H1 (cell line): ENCODE measurements around the gene CNTN5. TPM values are rescaled to one million over a fixed set of nuclear protein-coding genes. Genes with fewer than 3 reads are reported as not detected.
"Not testable (repeated sequence)": the region's sequence is repeated elsewhere in the genome, so short reads cannot be mapped to it uniquely, and the experiment has no call there.

Experiments
- CTCF ChIA-PET: fragments of 300-600 bp; sonication (Branson Sonifier 250); formaldehyde crosslinking; loops from one replicate; lab custom pipeline; 2021; ENCODE audit not compliant: partially characterized antibody; lab: Charles Lee
- POLR2A ChIA-PET: fragments of 300-600 bp; sonication (Branson Sonifier 250); formaldehyde crosslinking; loops from one replicate; lab custom pipeline; 2021; ENCODE audit warnings: inconsistent platforms; ENCODE audit not compliant: partially characterized antibody; lab: Charles Lee
- DNase-seq, 2 experiments: peaks; one replicate each; pipeline versions ENCODE4 v3.0.0 to v3.0.0-alpha.2; 2010 to 2022; ENCODE audit warnings: low spot score in 2 of 2, low read depth in 1 of 2, mixed read lengths in 1 of 2
- FAIRE-seq: peaks from 2 replicates; lab custom pipeline; 2011; peaks lifted over from hg19 to GRCh38; lab: Jason Lieb, UNC
- H2AFZ ChIP-seq: 2 replicates; pipeline ENCODE4 v1.8.1; 2012; ENCODE audit warnings: low read length, inconsistent platforms
- H2AK5ac ChIP-seq: 2 replicates; pipeline ENCODE4 v1.6.1; 2013; ENCODE audit warnings: low read depth, low read length
- H2BK120ac ChIP-seq: replicated peaks from 2 replicates; pipeline ENCODE3; 2013; ENCODE audit warnings: low read depth, low read length, inconsistent platforms
- H2BK12ac ChIP-seq: 2 replicates; pipeline ENCODE4 v1.6.1; 2013; ENCODE audit warnings: low read depth, low read length
- H2BK15ac ChIP-seq: 2 replicates; pipeline ENCODE4 v1.6.1; 2013; ENCODE audit warnings: low read length
- H2BK20ac ChIP-seq: 2 replicates; pipeline ENCODE4 v1.6.1; 2013; ENCODE audit warnings: low read length
- H2BK5ac ChIP-seq: 2 replicates; pipeline ENCODE4 v1.6.1; 2013; ENCODE audit warnings: low read depth, low read length
- H3K14ac ChIP-seq: 2 replicates; pipeline ENCODE4 v1.6.1; 2013; ENCODE audit warnings: inconsistent platforms; ENCODE audit not compliant: insufficient read length
- H3K18ac ChIP-seq: 2 replicates; pipeline ENCODE4 v1.6.1; 2013; ENCODE audit warnings: low read length; ENCODE audit errors: extremely low read depth
- H3K23ac ChIP-seq: 2 replicates; pipeline ENCODE4 v1.6.1; 2013; ENCODE audit warnings: inconsistent platforms; ENCODE audit not compliant: insufficient read length
- H3K23me2 ChIP-seq: 2 replicates; pipeline ENCODE4 v1.6.1; 2013; ENCODE audit warnings: low read depth, low read length
- H3K27ac ChIP-seq: 2 replicates; pipeline ENCODE4 v1.6.1; 2011; ENCODE audit warnings: low read depth, low read length, inconsistent platforms
- H3K27me3 ChIP-seq, 4 experiments: replicated peaks in 1 of 4; 1 replicate in 1 of 4; 2 replicates in 3 of 4; pipeline versions ENCODE4 v1.6.1 to v1.8.1; 2011 to 2013; ENCODE audit warnings: low read length in 3 of 4, mild to moderate bottlenecking in 3 of 4, inconsistent platforms in 2 of 4, mixed read lengths in 2 of 4, moderate library complexity in 1 of 4; ENCODE audit not compliant: control insufficient read depth in 3 of 4, insufficient read depth in 3 of 4; ENCODE audit errors: extremely low read depth in 1 of 4
- H3K36me3 ChIP-seq, 4 experiments: 2 replicates each; pipeline versions ENCODE4 v1.6.1 to v1.8.1; 2011 to 2013; ENCODE audit warnings: mild to moderate bottlenecking in 4 of 4, low read length in 3 of 4, moderate library complexity in 2 of 4, control low read depth in 1 of 4, inconsistent platforms in 1 of 4; ENCODE audit not compliant: insufficient read depth in 4 of 4, control insufficient read depth in 2 of 4
- H3K4ac ChIP-seq: replicated peaks from 2 replicates; pipeline ENCODE3; 2013; ENCODE audit warnings: low read length, low read depth, mixed read lengths, inconsistent platforms; ENCODE audit not compliant: insufficient read length
- H3K4me1 ChIP-seq, 4 experiments: replicated peaks in 1 of 4; 1 replicate in 1 of 4; 2 replicates in 3 of 4; pipeline versions ENCODE4 v1.6.1 to v1.8.1; 2011 to 2013; ENCODE audit warnings: low read length in 3 of 4, inconsistent platforms in 2 of 4, mixed read lengths in 1 of 4; ENCODE audit not compliant: insufficient read depth in 4 of 4, control insufficient read depth in 3 of 4
- H3K4me2 ChIP-seq, 2 experiments: 2 replicates each; pipeline versions ENCODE4 v1.6.1 to v1.8.1; 2011 to 2013; ENCODE audit warnings: low read depth in 2 of 2, low read length in 2 of 2, control low read depth in 1 of 2, inconsistent platforms in 1 of 2, mild to moderate bottlenecking in 1 of 2; ENCODE audit not compliant: insufficient read depth in 1 of 2
- H3K4me3 ChIP-seq, 4 experiments: fragments of 200-600, 300-600 bp in 1 of 4; sonication (generic), shearing (Covaris generic), sonication (Bioruptor Twin) in 1 of 4; 2 replicates each; pipeline versions ENCODE4 v1.5.1 to v1.8.1; 2011 to 2016; ENCODE audit warnings: low read length in 4 of 4, low read depth in 3 of 4, control low read depth in 2 of 4, inconsistent platforms in 2 of 4, mild to moderate bottlenecking in 2 of 4, mixed read lengths in 1 of 4, moderate library complexity in 1 of 4; ENCODE audit not compliant: insufficient read depth in 2 of 4; ENCODE audit errors: extremely low read depth in 1 of 4
- H3K56ac ChIP-seq: replicated peaks from 2 replicates; pipeline ENCODE3; 2013; ENCODE audit warnings: low read depth, mild to moderate bottlenecking, mixed read lengths, low read length, inconsistent platforms; ENCODE audit not compliant: insufficient read length
- H3K79me1 ChIP-seq: 2 replicates; pipeline ENCODE4 v1.6.1; 2013; ENCODE audit warnings: low read depth, low read length, control low read depth
- H3K79me2 ChIP-seq, 2 experiments: 2 replicates each; pipeline versions ENCODE4 v1.6.1 to v1.8.1; 2012 to 2013; ENCODE audit warnings: low read length in 2 of 2, mild to moderate bottlenecking in 2 of 2, inconsistent platforms in 1 of 2; ENCODE audit not compliant: insufficient read depth in 2 of 2, control insufficient read depth in 1 of 2
- H3K9ac ChIP-seq, 4 experiments: replicated peaks in 1 of 4; 1 replicate in 1 of 4; 2 replicates in 3 of 4; pipeline versions ENCODE4 v1.6.1 to v1.8.1; 2011 to 2013; ENCODE audit warnings: low read depth in 3 of 4, low read length in 3 of 4, control low read depth in 2 of 4, mild to moderate bottlenecking in 2 of 4, moderate library complexity in 2 of 4, inconsistent platforms in 1 of 4; ENCODE audit errors: extremely low read depth in 1 of 4
- H3K9me3 ChIP-seq, 2 experiments: 2 replicates each; pipeline versions ENCODE4 v1.6.1 to v1.8.1; 2012 to 2013; ENCODE audit warnings: mild to moderate bottlenecking in 2 of 2, moderate library complexity in 2 of 2, control low read depth in 1 of 2, inconsistent platforms in 1 of 2, low read depth in 1 of 2, low read length in 1 of 2, mixed read lengths in 1 of 2; ENCODE audit not compliant: insufficient read depth in 2 of 2
- H4K20me1 ChIP-seq, 2 experiments: replicated peaks in 1 of 2; 2 replicates each; pipeline versions ENCODE3 to v1.8.1; 2011 to 2013; ENCODE audit warnings: inconsistent platforms in 2 of 2, low read length in 2 of 2, mild to moderate bottlenecking in 1 of 2; ENCODE audit not compliant: insufficient read depth in 2 of 2, control insufficient read depth in 1 of 2
- H4K5ac ChIP-seq: 2 replicates; pipeline ENCODE4 v1.6.1; 2013; ENCODE audit warnings: low read length, low read depth, mixed read lengths, inconsistent platforms; ENCODE audit not compliant: insufficient read length
- H4K8ac ChIP-seq: 2 replicates; pipeline ENCODE4 v1.8.0; 2013; ENCODE audit warnings: mild to moderate bottlenecking, moderate library complexity, low read length, inconsistent platforms; ENCODE audit not compliant: insufficient read depth; ENCODE audit errors: extremely low read depth
- H4K91ac ChIP-seq: replicated peaks from 2 replicates; pipeline ENCODE3; 2013; ENCODE audit warnings: low read length, mixed read lengths, inconsistent platforms; ENCODE audit not compliant: insufficient read length
- polyA plus RNA-seq, 7 experiments: library from polyadenylated mRNA; depleted of rRNA in 3 of 7; stranded (reverse) in 5 of 7; unstranded in 2 of 7; fragments of >200 nt in 5 of 7; fragments of 200-250 nt in 2 of 7; gene quantifications; 1 replicate in 5 of 7; 2 replicates in 1 of 7; 4 replicates in 1 of 7; pipeline versions ENCODE4 v1.2.1 to v1.2.3, GENCODE V29; 2011 to 2013; ENCODE audit warnings: missing spikeins in 2 of 7, mixed read lengths in 2 of 7
- total RNA-seq: library from RNA; stranded (reverse); fragmentation: NEBNext Ultra II Directional; extraction: Animal tissue kit (Norgen Biotek cat#: 25700); gene quantifications from 2 replicates; pipeline ENCODE4 v1.2.1, GENCODE V29; 2021

The CNTN5 gene
- total and polyA plus RNA-seq, 2 of the 8 experiments (the other 6 are each of a cell fraction or from before 2014, with no cell fraction given), result not detected

DNA sequence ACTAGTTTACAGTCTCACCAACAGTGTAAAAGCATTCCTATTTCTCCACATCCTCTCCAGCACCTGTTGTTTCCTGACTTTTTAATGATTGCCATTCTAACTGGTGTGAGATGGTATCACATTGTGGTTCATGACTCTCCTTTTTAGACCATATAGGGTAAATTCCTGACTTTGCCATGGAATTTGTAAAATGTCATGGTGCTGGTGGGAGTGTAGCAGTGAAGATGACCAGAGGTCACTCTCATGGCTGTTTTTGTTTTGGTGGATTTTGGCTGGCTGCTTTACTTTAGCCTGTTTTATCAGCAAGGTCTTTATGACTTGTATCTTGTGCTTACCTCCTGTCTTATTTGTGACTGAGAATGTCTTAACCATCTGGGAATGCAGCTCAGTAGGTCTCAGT is 816.0 kb downstream of the CNTN5 start:
- H4K20me1 ChIP-seq, H2BK20ac ChIP-seq, H3K4me2 ChIP-seq, H3K4me3 ChIP-seq, H4K5ac ChIP-seq, H3K27ac ChIP-seq, H4K8ac ChIP-seq, DNase-seq, CTCF ChIA-PET, H3K4ac ChIP-seq, H2BK120ac ChIP-seq, POLR2A ChIA-PET, FAIRE-seq, H3K36me3 ChIP-seq, H3K9ac ChIP-seq, H3K79me2 ChIP-seq, H4K91ac ChIP-seq, H2AFZ ChIP-seq, H3K18ac ChIP-seq, H3K56ac ChIP-seq, H2BK15ac ChIP-seq, H3K23ac ChIP-seq, H3K79me1 ChIP-seq, H3K9me3 ChIP-seq, H3K14ac ChIP-seq, H2BK5ac ChIP-seq, H2BK12ac ChIP-seq, H3K23me2 ChIP-seq, H2AK5ac ChIP-seq, H3K27me3 ChIP-seq, H3K4me1 ChIP-seq: not testable (repeated sequence)
